ENCODE measurements around the gene XYLT1.

The XYLT1 gene

GRCh38 chr16:17365211-17365541 is 105.6 kb downstream of the XYLT1 start:
- Histone ChIP-seq H3K79me2 (ENCODE audit: control insufficient read depth, low read length) (peaks cover 44% of the 10 kb centered on the region), H3K4me1 (ENCODE audit: control insufficient read depth, low read length) (peaks cover 64% of the 10 kb centered on the region), H3K9me3 (ENCODE audit: control insufficient read depth, insufficient read depth, low read length) (no peaks in the 10 kb centered on the region), H4K20me1 (ENCODE audit: control insufficient read depth, insufficient read depth, low read depth, low read length) (no peaks in the 10 kb centered on the region), H3K4me3 (ENCODE audit: low read length) (no peak overlapping the region), H3K36me3 (ENCODE audit: control insufficient read depth, low read length) (no peaks in the 10 kb centered on the region), H3K4me2 (ENCODE audit: low read length) (no peak overlapping the region), H3K27me3 (ENCODE audit: control insufficient read depth, low read length) (no peaks in the 10 kb centered on the region), H3F3A (ENCODE audit: control insufficient read depth, insufficient read depth) (peaks cover 3% of the 10 kb centered on the region; the same call in 1 of the 2 replicates), H3K27ac (ENCODE audit: low read depth, low read length) (no peak overlapping the region), H3K9me2 (replicated peaks; ENCODE audit: control insufficient read depth, low read length) (no peaks in the 10 kb centered on the region)
- TF ChIP-seq CTCF (IDR thresholded peaks at IDR 0.05; ENCODE audit: low read depth, low read length, poor library complexity, severe bottlenecking) (no peak), EZH2phosphoT487 (IDR thresholded peaks at IDR 0.05; ENCODE audit: borderline replicate concordance, low read length) (no peak)

- Histone ChIP-seq H3F3A (ENCODE audit: control insufficient read depth, insufficient read depth) (no peaks in the 10 kb centered on the region), H3K9me3 (ENCODE audit: control insufficient read depth, insufficient read depth, low read length) (no peaks in the 10 kb centered on the region), H3K79me2 (ENCODE audit: control insufficient read depth, low read length) (peaks cover 44% of the 10 kb centered on the region), H3K9me2 (replicated peaks; ENCODE audit: control insufficient read depth, low read length) (no peaks in the 10 kb centered on the region), H3K27ac (ENCODE audit: low read depth, low read length) (no peak overlapping the region), H3K4me2 (ENCODE audit: low read length) (no peak overlapping the region), H3K4me1 (ENCODE audit: control insufficient read depth, low read length) (peaks cover 64% of the 10 kb centered on the region), H3K4me3 (ENCODE audit: low read length) (no peak overlapping the region), H4K20me1 (ENCODE audit: control insufficient read depth, insufficient read depth, low read depth, low read length) (no peaks in the 10 kb centered on the region), H3K36me3 (ENCODE audit: control insufficient read depth, low read length) (no peaks in the 10 kb centered on the region), H3K27me3 (ENCODE audit: control insufficient read depth, low read length) (no peaks in the 10 kb centered on the region)
- TF ChIP-seq EZH2phosphoT487 (IDR thresholded peaks at IDR 0.05; ENCODE audit: borderline replicate concordance, low read length): no peak
- no peak for TF ChIP-seq CTCF (IDR thresholded peaks at IDR 0.05; ENCODE audit: low read depth, low read length, poor library complexity, severe bottlenecking)
Measured at GRCh38 chr16:17364319-17365210, 106.2 kb downstream of the XYLT1 start.

- Histone ChIP-seq H3K4me3 (ENCODE audit: low read length) (no peak overlapping the region), H3K4me1 (ENCODE audit: control insufficient read depth, low read length) (peaks cover 57% of the 10 kb centered on the region), H3F3A (ENCODE audit: control insufficient read depth, insufficient read depth) (no peaks in the 10 kb centered on the region), H3K4me2 (ENCODE audit: low read length) (no peak overlapping the region), H3K9me3 (ENCODE audit: control insufficient read depth, insufficient read depth, low read length) (no peaks in the 10 kb centered on the region), H3K27me3 (ENCODE audit: control insufficient read depth, low read length) (no peaks in the 10 kb centered on the region), H3K27ac (ENCODE audit: low read depth, low read length) (no peak overlapping the region), H3K9me2 (replicated peaks; ENCODE audit: control insufficient read depth, low read length) (no peaks in the 10 kb centered on the region), H4K20me1 (ENCODE audit: control insufficient read depth, insufficient read depth, low read depth, low read length) (no peaks in the 10 kb centered on the region), H3K36me3 (ENCODE audit: control insufficient read depth, low read length) (no peaks in the 10 kb centered on the region), H3K79me2 (ENCODE audit: control insufficient read depth, low read length) (peaks cover 38% of the 10 kb centered on the region)
- TF ChIP-seq EZH2phosphoT487 (IDR thresholded peaks at IDR 0.05; ENCODE audit: borderline replicate concordance, low read length) (no peak), CTCF (IDR thresholded peaks at IDR 0.05; ENCODE audit: low read depth, low read length, poor library complexity, severe bottlenecking) (no peak)
Measured at GRCh38 chr16:17362946-17363345, 107.8 kb downstream of the XYLT1 start.

All from DOHH2 (cell line).